Epithelial cell of umbilical artery (primary cell): ENCODE measurements around the gene ABCC1. TPM values are rescaled to one million over a fixed set of nuclear protein-coding genes. Genes with fewer than 3 reads are reported as not detected.

Source experiments
- total RNA-seq: library from RNA; depleted of rRNA; stranded (reverse); fragments of >200 nt; gene quantifications from 2 replicates; pipeline ENCODE4 v1.2.3, GENCODE V29; 2014

Gene ABCC1
- total RNA-seq: 23.4 and 25.8 TPM in 2 replicates

DNA sequence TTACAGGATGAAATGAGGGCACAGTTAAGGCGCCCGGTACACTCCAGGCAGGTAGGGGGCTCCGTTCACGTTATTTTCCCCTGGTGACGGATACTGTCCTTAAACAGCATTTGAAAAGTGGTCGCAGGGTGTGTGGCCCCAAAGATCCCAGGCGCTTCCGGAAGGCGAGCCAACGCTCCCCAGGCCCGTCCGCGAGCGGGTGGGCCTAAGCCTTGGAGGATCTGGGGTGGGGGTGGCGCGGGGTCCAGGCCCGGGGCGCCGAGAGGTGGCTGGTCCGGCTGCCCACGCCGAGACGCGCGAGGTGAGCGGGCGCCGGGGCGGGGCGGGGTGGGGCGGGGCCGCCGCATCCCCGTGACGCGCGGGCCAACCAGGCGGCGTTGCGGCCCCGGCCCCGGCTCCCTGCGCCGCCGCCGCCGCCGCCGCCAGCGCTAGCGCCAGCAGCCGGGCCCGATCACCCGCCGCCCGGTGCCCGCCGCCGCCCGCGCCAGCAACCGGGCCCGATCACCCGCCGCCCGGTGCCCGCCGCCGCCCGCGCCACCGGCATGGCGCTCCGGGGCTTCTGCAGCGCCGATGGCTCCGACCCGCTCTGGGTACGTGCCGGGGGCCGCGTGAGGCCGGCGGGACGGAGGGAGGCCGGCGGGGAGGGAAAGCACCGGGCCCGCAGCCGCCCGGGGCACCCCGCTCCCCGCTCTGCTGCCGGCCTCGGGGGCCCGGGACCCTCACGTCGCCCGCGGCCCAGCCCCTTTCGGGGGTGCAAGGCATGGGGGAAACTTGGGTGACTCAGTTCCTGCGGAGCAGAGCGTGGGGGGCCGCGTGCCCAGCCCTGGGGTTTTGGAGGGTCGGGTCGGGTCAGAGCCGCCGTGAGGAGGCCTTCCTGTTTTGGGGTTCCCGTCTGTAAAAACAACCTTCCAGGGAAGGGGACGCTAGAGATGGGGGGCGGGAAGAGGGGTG is at the start of gene ABCC1:
ABCC1 (plus strand) TSS at position 407 of the 951 bp plus-strand sequence; CDS start at position 543, 136 bp downstream.

Other genes starting within 250 kb of the ABCC1 start
- under 0.01 and 0.15 TPM in 2 replicates for gene MYH11, start 92.6 kb upstream of the ABCC1 start, total RNA-seq
- gene CEP20, start 61.0 kb upstream of the ABCC1 start, total RNA-seq: 29.9 and 39.4 TPM in 2 replicates